Activated CD4-positive, alpha-beta T cell treated with anti-CD3 and anti-CD28 coated beads for 48 hours (primary cell): ENCODE measurements around the gene DNMT3A.

Experiments used
- DNase-seq: peaks from one replicate; pipeline ENCODE4 v3.0.0-alpha.2; 2020

Gene DNMT3A

DNA sequence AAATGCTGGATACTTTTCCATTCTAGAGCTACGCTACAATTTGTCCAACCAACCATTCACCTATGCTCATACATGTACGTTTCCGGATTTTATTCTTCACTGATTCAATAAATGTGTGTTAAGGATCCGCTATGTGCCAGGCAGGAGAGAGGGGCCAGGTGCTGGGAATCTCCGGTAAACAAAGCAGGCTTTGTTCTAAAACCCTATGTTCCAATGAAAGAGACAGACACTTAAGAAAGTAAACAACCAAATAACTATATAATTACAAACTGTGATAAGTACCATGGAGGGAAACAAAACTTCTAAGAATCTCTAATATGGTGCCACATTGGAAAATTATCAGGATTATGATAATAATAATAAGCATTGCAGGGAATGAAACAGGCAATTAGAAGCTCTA lies 151.2 kb downstream of the DNMT3A start:
- DNase-seq, result no peak

DNA sequence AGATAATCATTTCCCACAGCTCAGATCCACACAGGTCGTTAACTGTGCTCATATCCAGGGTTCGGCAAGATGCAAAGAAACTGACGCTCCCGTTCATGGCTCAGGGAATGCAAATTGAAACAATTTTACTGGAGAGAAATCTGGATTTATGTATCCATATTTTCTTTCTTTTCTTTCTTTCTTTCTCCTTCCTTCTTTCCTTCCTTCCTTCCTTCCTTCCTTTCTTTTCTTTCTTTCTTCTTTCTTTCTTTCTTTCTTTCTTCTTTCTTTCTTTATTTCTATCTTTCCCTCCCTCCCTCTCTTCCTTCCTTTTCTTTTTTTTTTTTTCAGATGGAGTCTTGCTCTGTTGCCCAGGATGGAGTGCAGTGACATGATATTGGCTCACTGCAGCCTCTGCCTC lies 153.3 kb downstream of the DNMT3A start:
- no peak for DNase-seq

DNA sequence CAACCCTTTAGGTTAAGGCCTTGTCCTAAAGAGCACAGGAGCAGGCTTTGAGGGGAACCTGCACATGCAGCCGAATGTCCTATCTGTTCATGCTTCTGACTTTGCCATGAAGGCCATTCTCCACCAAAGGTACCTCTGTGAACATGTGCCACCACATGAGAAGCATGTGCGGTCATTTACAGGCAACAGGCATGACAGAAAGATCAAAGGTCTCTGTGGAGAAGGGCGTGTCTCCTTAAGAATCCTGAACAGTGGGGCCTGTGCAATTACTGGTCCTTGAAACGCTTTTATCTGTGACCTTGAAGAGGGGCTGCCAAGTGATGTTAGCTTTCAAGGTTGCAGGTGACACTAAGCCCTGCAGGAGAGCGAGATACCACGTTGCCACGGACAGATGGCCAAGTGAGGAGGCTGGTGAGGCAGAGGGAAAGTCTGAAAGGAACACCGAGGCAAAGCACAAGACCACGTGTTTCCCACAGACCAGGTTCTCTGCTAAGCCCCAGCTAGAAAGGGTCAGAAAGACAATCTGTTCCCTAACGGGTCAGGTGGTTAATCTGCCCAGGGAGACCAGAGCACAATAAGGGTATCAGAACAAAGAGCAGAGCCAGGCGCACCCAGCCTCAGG lies 153.9 kb downstream of the DNMT3A start:
- DNase-seq, result no peak

DNA sequence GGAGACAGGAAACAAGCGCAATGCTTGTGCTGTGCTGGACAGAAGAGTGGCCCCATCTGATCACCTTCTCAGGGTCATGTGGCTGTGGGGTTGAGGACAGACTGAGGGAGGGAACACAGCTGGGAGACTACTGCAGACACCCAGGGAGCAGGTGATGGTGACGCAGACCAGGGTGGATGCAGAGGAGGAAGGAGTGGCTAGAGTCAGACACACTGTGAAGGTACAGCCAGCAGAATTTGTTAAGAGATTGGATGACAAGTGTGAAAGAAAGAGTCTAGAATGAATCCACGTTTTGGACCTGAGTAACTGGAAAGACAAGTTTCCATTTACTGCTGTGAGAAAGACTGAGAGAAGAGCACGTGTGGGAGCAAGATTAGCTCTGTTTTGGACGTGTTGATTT lies 157.5 kb downstream of the DNMT3A start:
- DNase-seq, result no peak

DNA sequence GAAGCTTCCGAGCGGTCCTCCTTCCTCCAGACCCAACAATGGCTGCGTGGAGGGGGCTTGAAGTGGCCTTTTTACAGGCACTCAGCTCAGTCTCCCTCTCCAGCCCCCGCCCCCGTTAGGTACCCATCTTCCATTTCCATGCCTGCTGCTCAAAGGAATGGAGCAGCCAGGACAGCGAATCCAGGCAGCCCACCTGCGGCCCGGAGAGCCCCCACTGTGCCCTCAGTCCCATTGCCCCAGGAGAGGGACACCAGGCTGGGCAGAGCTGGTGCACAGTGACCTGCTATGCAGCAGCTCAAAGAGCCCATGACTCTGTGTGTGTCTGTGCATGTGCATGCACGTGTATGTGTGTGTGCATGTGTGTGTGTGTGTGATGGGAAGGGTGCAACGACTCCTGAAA lies 162.7 kb downstream of the DNMT3A start:
- DNase-seq, result no peak
